Caco-2 (cell line): ENCODE results near the gene RCN2. TPM values are rescaled to one million over a fixed set of nuclear protein-coding genes. Genes with fewer than 3 reads are reported as not detected.

ENCODE experiments used
- BruUV-seq: library from RNA; stranded (reverse); fragments of 400-500 nt; replicated peaks from 2 replicates; lab custom pipeline; 2021; lab: Mats Ljungman, UMichigan
- CTCF ChIA-PET: fragments of 300-600 bp; sonication (Branson Sonifier 250); formaldehyde crosslinking; loops from one replicate; lab custom pipeline; 2022; ENCODE audit warnings: antibody characterized with exemption; lab: Charles Lee
- POLR2A ChIA-PET: fragments of 300-600 bp; sonication (Branson Sonifier 250); formaldehyde crosslinking; loops from one replicate; lab custom pipeline; 2022; ENCODE audit warnings: antibody characterized with exemption; lab: Charles Lee
- DNase-seq, 2 experiments: peaks; one replicate each; pipeline versions ENCODE4 v3.0.0 to v3.0.0-alpha.2; 2020 to 2022
- H3K27me3 ChIP-seq: replicated peaks from 2 replicates; pipeline ENCODE4 v1.6.0; 2011; ENCODE audit warnings: low read length; ENCODE audit not compliant: control insufficient read depth, insufficient read depth
- H3K36me3 ChIP-seq: 2 replicates; pipeline ENCODE4 v1.5.1; 2011; ENCODE audit warnings: low read length; ENCODE audit not compliant: control insufficient read depth, insufficient read depth
- H3K4me1 ChIP-seq: fragments of 250-450 bp; sonication (Bioruptor Pico); 2 replicates; pipeline ENCODE4 v1.5.1; 2020; ENCODE audit warnings: mild to moderate bottlenecking
- H3K4me3 ChIP-seq: 2 replicates; pipeline ENCODE4 v1.5.1; 2011; ENCODE audit warnings: low read depth, mild to moderate bottlenecking, control low read depth, low read length
- H3K9me3 ChIP-seq: fragments of 250-450 bp; sonication (Bioruptor Pico); 2 replicates; pipeline ENCODE4 v1.5.1; 2020; ENCODE audit warnings: mild to moderate bottlenecking, moderate library complexity
- H3K27ac Mint-ChIP-seq: one replicate; pipeline ENCODE4 v1.8.0; 2022; ENCODE audit warnings: mixed read lengths; ENCODE audit not compliant: unreplicated experiment
- H3K27me3 Mint-ChIP-seq: one replicate; pipeline ENCODE4 v1.8.0; 2022; ENCODE audit warnings: mixed read lengths; ENCODE audit not compliant: insufficient read depth, unreplicated experiment
- H3K36me3 Mint-ChIP-seq: one replicate; pipeline ENCODE4 v1.8.0; 2022; ENCODE audit warnings: mild to moderate bottlenecking, mixed read lengths; ENCODE audit not compliant: insufficient read depth, unreplicated experiment
- H3K4me1 Mint-ChIP-seq: one replicate; pipeline ENCODE4 v1.8.0; 2022; ENCODE audit warnings: low read depth, mixed read lengths; ENCODE audit not compliant: unreplicated experiment
- H3K4me3 Mint-ChIP-seq: one replicate; pipeline ENCODE4 v1.8.0; 2022; ENCODE audit warnings: mild to moderate bottlenecking, moderate library complexity, mixed read lengths; ENCODE audit not compliant: unreplicated experiment
- H3K9me3 Mint-ChIP-seq: one replicate; pipeline ENCODE4 v1.8.0; 2022; ENCODE audit warnings: mixed read lengths; ENCODE audit not compliant: unreplicated experiment
- intact Hi-C: fragments of 100-400 bp; cut with micrococcal nuclease; formaldehyde crosslinking; loops from one replicate; pipeline ENCODE4 v1.10.0; 2022; ENCODE audit not compliant: unreplicated experiment
- total RNA-seq: library from RNA; stranded (reverse); gene quantifications from 2 replicates; pipeline ENCODE4 v1.2.3, GENCODE V29; 2022
- TF ChIP-seq, protein P1 (sequence below), 2 experiments: fragments of 200-600 bp in 1 of 2; IDR thresholded peaks; 1 replicate in 1 of 2; 2 replicates in 1 of 2; pipeline versions ENCODE4 v1.5.1 to v1.8.0; 2011 to 2022; ENCODE audit warnings: antibody characterized with exemption in 1 of 2, control low read depth in 1 of 2, inconsistent platforms in 1 of 2, low read depth in 1 of 2, low read length in 1 of 2, mild to moderate bottlenecking in 1 of 2, moderate library complexity in 1 of 2; ENCODE audit not compliant: insufficient read depth in 1 of 2, severe bottlenecking in 1 of 2, unreplicated experiment in 1 of 2

RCN2 gene
- total RNA-seq, 1 experiment from 2014 or later = 73.7 TPM

DNA sequence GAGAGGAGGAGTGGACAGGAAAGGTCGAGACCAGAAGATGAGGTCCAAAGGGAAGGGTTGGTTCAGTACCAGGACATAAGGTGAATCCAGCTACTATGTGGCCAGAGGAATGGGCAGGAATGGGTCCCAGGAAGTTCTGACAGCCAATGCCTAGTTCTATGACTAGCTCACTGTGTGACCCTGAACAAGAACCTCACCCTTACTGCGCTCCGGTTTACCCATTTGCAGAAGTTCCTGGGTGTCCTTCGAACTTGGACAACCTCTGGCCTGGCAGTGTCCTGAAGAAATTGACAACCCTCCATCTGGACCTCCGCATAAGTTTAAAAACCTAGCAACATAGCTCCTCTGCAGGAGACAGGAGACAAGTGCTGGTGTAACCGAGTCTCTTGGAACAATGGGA lies 51.2 kb downstream of the RCN2 start:
- Mint-ChIP-seq H3K27me3 (peaks cover 2% of the 10 kb centered on the region), H3K4me3 (no peak overlapping the region), H3K36me3 (no peaks in the 10 kb centered on the region), H3K27ac (no peak overlapping the region), H3K4me1 (no peaks in the 10 kb centered on the region), H3K9me3 (no peaks in the 10 kb centered on the region)
- ChIA-PET POLR2A (no interaction called here), CTCF (no interaction called here)
- intact Hi-C loops = no loop called here
- no peak for DNase-seq
- Histone ChIP-seq H3K4me3 (no peak overlapping the region), H3K4me1 (no peaks in the 10 kb centered on the region), H3K27me3 (no peaks in the 10 kb centered on the region), H3K36me3 (no peaks in the 10 kb centered on the region), H3K9me3 (no peaks in the 10 kb centered on the region)
- BruUV-seq = no TSS peak
- TF ChIP-seq, protein P1, sequence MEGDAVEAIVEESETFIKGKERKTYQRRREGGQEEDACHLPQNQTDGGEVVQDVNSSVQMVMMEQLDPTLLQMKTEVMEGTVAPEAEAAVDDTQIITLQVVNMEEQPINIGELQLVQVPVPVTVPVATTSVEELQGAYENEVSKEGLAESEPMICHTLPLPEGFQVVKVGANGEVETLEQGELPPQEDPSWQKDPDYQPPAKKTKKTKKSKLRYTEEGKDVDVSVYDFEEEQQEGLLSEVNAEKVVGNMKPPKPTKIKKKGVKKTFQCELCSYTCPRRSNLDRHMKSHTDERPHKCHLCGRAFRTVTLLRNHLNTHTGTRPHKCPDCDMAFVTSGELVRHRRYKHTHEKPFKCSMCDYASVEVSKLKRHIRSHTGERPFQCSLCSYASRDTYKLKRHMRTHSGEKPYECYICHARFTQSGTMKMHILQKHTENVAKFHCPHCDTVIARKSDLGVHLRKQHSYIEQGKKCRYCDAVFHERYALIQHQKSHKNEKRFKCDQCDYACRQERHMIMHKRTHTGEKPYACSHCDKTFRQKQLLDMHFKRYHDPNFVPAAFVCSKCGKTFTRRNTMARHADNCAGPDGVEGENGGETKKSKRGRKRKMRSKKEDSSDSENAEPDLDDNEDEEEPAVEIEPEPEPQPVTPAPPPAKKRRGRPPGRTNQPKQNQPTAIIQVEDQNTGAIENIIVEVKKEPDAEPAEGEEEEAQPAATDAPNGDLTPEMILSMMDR (IDR thresholded peaks at IDR 0.05; ENCODE audit: insufficient read depth in 1 of 2, low read depth in 1 of 2, low read length in 1 of 2, severe bottlenecking in 1 of 2, unreplicated experiment in 1 of 2) = no peak

DNA sequence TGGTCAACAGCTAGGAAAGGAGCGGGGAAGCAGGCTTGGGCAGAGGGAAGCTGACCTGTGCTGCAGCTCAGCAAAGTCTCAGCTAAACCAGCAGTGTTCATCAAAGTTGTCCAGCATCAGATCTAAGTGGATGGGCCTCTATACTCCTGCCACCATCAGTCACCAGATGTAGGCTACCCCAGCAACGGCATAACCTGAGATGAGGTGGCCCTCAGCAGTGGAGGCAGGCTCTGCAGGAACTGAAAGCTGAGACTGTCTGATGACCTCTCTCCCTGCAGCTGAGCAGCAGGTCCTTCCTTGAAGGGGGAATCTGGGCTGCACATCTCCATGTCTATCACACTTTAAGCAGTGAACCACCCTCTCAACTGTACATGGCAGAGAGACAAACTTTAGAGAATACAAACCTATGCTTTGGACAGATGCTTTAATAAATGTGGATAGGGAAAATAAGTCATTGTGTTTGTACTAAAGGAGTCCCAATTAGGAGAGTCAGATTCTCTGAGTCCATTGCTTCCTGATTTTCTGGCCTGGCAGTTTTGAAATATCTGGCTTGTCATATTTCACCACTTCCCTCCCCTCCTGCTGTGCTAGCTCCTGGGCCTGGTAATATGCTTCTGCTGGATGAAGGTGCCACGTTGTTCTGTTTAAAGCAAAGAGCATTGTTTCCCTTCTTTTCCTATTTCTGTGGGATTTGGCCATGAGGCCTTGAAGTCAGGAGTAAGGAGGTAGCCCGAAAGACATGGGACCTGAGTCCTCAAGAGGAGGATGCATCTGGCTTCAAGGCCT lies 52.2 kb downstream of the RCN2 start:
- TF ChIP-seq, protein P1 (IDR thresholded peaks at IDR 0.05; ENCODE audit: insufficient read depth in 1 of 2, low read depth in 1 of 2, low read length in 1 of 2, severe bottlenecking in 1 of 2, unreplicated experiment in 1 of 2) = no peak
- no peak overlapping the region for H3K4me3 Mint-ChIP-seq
- intact Hi-C loops = no loop called here
- no peaks in the 10 kb centered on the region for H3K4me1 ChIP-seq
- H3K36me3 Mint-ChIP-seq = no peaks in the 10 kb centered on the region
- H3K36me3 ChIP-seq = no peaks in the 10 kb centered on the region
- no peaks in the 10 kb centered on the region for H3K4me1 Mint-ChIP-seq
- no peaks in the 10 kb centered on the region for H3K27me3 ChIP-seq
- BruUV-seq = no TSS peak
- no peaks in the 10 kb centered on the region for H3K9me3 ChIP-seq
- ChIA-PET CTCF (no interaction called here), POLR2A (no interaction called here)
- no peaks in the 10 kb centered on the region for H3K27me3 Mint-ChIP-seq
- no peak overlapping the region for H3K27ac Mint-ChIP-seq
- no peak overlapping the region for H3K4me3 ChIP-seq
- DNase-seq = no peak
- H3K9me3 Mint-ChIP-seq = no peaks in the 10 kb centered on the region

DNA sequence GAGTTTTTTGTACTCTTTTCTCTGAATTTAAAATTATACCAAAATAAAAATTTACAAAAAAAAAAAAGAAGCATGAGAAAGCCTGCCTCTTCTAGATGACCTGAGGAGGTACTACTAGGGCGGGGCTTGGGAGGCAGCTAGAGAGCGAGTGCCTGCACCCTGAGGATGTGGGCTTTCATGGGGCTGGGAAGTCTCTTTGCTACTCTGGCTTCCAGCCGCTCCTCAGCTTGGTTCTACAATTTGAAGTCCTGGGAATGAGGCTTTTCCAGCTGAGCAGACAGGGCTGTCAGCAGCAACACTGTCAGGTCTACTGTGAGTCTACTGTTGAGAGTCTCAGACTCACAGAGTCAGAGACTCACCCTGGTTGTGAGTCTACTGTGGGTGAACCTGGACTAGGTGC lies 55.2 kb downstream of the RCN2 start:
- TF ChIP-seq, protein P1 (IDR thresholded peaks at IDR 0.05; ENCODE audit: insufficient read depth in 1 of 2, low read depth in 1 of 2, low read length in 1 of 2, severe bottlenecking in 1 of 2, unreplicated experiment in 1 of 2) = no peak
- H3K27me3 Mint-ChIP-seq = no peaks in the 10 kb centered on the region

More for the DNA sequence above, 55.2 kb downstream of the RCN2 start:
- no TSS peak for BruUV-seq
- Histone ChIP-seq H3K9me3 (no peaks in the 10 kb centered on the region), H3K36me3 (no peaks in the 10 kb centered on the region), H3K27me3 (no peaks in the 10 kb centered on the region), H3K4me1 (no peaks in the 10 kb centered on the region), H3K4me3 (no peak overlapping the region)
- no peak overlapping the region for H3K27ac Mint-ChIP-seq
- H3K9me3 Mint-ChIP-seq = no peaks in the 10 kb centered on the region
- intact Hi-C loops = no loop called here
- no peak for DNase-seq
- no peaks in the 10 kb centered on the region for H3K36me3 Mint-ChIP-seq
- no peak overlapping the region for H3K4me3 Mint-ChIP-seq
- CTCF ChIA-PET = no interaction called here
- POLR2A ChIA-PET = no interaction called here
- H3K4me1 Mint-ChIP-seq = no peaks in the 10 kb centered on the region
